GM10266 (cell line): Measurements from ENCODE around the gene RAET1E.
"Not testable (repeated sequence)": the region's sequence is repeated elsewhere in the genome, so short reads cannot be mapped to it uniquely, and the experiment has no call there.

Source experiments
- DNase-seq: peaks from one replicate; pipeline ENCODE4 v3.0.0; 2012; ENCODE audit errors: extremely low spot score
- CTCF ChIP-seq: IDR thresholded peaks from 2 replicates; pipeline ENCODE4 v1.5.1; 2012; ENCODE audit warnings: mild to moderate bottlenecking, low read depth; ENCODE audit not compliant: control insufficient read depth, insufficient read depth; ENCODE audit errors: missing control alignments

RAET1E gene

GRCh38 chr6:149909701-149910470, 12.0 kb upstream of the RAET1E start:
- DNase-seq, result no peak
- no peak for TF ChIP-seq CTCF

- DNase-seq, result not testable (repeated sequence)
Measured at GRCh38 chr6:149908480-149908879, 10.6 kb upstream of the RAET1E start.

- DNase-seq, result no peak
- TF ChIP-seq CTCF, result no peak
Measured at GRCh38 chr6:149907317-149907716, 9.4 kb upstream of the RAET1E start.

GRCh38 chr6:149906405-149906804, 8.5 kb upstream of the RAET1E start:
- no peak for TF ChIP-seq CTCF
- DNase-seq, result no peak

- no peak for TF ChIP-seq CTCF
- DNase-seq, result no peak
Measured at GRCh38 chr6:149905911-149906371, 8.0 kb upstream of the RAET1E start.

GRCh38 chr6:149905371-149905910, 7.5 kb upstream of the RAET1E start:
- DNase-seq, result no peak
- TF ChIP-seq CTCF, result no peak

GRCh38 chr6:149904661-149905370, 6.9 kb upstream of the RAET1E start:
- no peak for DNase-seq
- TF ChIP-seq CTCF, result no peak
